GM21360 (cell line): ENCODE data around the gene SGK1.
A peak's percentile ranks its signal among the peaks of the same experiment; 100 is the strongest.
"Not testable (repeated sequence)": the region's sequence is repeated elsewhere in the genome, so short reads cannot be mapped to it uniquely, and the experiment has no call there.

Source experiments
- ATAC-seq: cut with Tn5 transposase; IDR thresholded peaks from one replicate; pipeline ENCODE4 v1.9.1; 2021; ENCODE audit warnings: mild to moderate bottlenecking, moderate library complexity; ENCODE audit not compliant: unreplicated experiment

The SGK1 gene

GRCh38 chr6:134193536-134194498, 124.1 kb downstream of the SGK1 start:
- ATAC-seq = no peak

GRCh38 chr6:134192609-134193008, 125.3 kb downstream of the SGK1 start:
- ATAC-seq = not testable (repeated sequence)

GRCh38 chr6:134190883-134191282, 127.0 kb downstream of the SGK1 start:
- no peak for ATAC-seq

- ATAC-seq = no peak
Observed at GRCh38 chr6:134187751-134188150, 130.2 kb downstream of the SGK1 start.

- ATAC-seq = no peak
Observed at GRCh38 chr6:134187154-134187553, 130.8 kb downstream of the SGK1 start.

GRCh38 chr6:134186355-134186754, 131.6 kb downstream of the SGK1 start:
- ATAC-seq = no peak

GRCh38 chr6:134185277-134185676, 132.6 kb downstream of the SGK1 start:
- no peak for ATAC-seq

- no peak for ATAC-seq
Observed at GRCh38 chr6:134183844-134184243, 134.1 kb downstream of the SGK1 start.

- no peak for ATAC-seq
Observed at GRCh38 chr6:134182528-134182927, 135.4 kb downstream of the SGK1 start.

GRCh38 chr6:134181726-134182125, 136.2 kb downstream of the SGK1 start:
- ATAC-seq = not testable (repeated sequence)

- ATAC-seq = not testable (repeated sequence)
Observed at GRCh38 chr6:134181251-134181650, 136.7 kb downstream of the SGK1 start.

GRCh38 chr6:134180540-134180939, 137.4 kb downstream of the SGK1 start:
- not testable (repeated sequence) for ATAC-seq

GRCh38 chr6:134178161-134179044, 139.5 kb downstream of the SGK1 start:
- no peak for ATAC-seq

- no peak for ATAC-seq
Observed at GRCh38 chr6:134177753-134178160, 140.2 kb downstream of the SGK1 start.

GRCh38 chr6:134177236-134177635, 140.7 kb downstream of the SGK1 start:
- no peak for ATAC-seq

- ATAC-seq = no peak
Observed at GRCh38 chr6:134176264-134176975, 141.5 kb downstream of the SGK1 start.

GRCh38 chr6:134175532-134176263, 142.2 kb downstream of the SGK1 start:
- ATAC-seq = peak; percentile 3

GRCh38 chr6:134174672-134175531, 143.0 kb downstream of the SGK1 start:
- ATAC-seq = peak; percentile 74
